Endothelial cell of umbilical vein (primary cell): ENCODE data around the gene PDGFA. TPM values are rescaled to one million over a fixed set of nuclear protein-coding genes. Genes with fewer than 3 reads are reported as not detected.

Experiments
- BruUV-seq: library from RNA; stranded (reverse); fragments of 400-500 nt; replicated peaks from 2 replicates; lab custom pipeline; 2021; lab: Mats Ljungman, UMichigan
- CTCF ChIA-PET: fragments of 300-600, 350-600 bp; sonication (Branson Sonifier 250); formaldehyde crosslinking; loops from one replicate; lab custom pipeline; 2021; ENCODE audit warnings: antibody characterized with exemption, inconsistent platforms; lab: Charles Lee
- POLR2A ChIA-PET: fragments of 300-600, 350-600 bp; sonication (Branson Sonifier 250); formaldehyde crosslinking; loops from one replicate; lab custom pipeline; 2021; ENCODE audit warnings: antibody characterized with exemption, inconsistent platforms; lab: Charles Lee
- DNase-seq: peaks from one replicate; pipeline ENCODE4 v3.0.0-alpha.2; 2011; ENCODE audit warnings: low read depth, low spot score
- FAIRE-seq: peaks from 2 replicates; lab custom pipeline; 2011; peaks lifted over from hg19 to GRCh38; lab: Jason Lieb, UNC
- H2AFZ ChIP-seq: 2 replicates; pipeline ENCODE4 v1.6.0; 2012; ENCODE audit warnings: low read depth, low read length, control low read depth, inconsistent platforms
- H3K27ac ChIP-seq: 2 replicates; pipeline ENCODE4 v1.5.1; 2011; ENCODE audit warnings: low read depth, mild to moderate bottlenecking, control low read depth, low read length, moderate library complexity; ENCODE audit not compliant: insufficient read depth
- H3K27me3 ChIP-seq, 2 experiments: 2 replicates each; pipeline versions ENCODE4 v1.6.0 to v1.6.1; 2011; ENCODE audit warnings: low read length in 2 of 2, mixed read lengths in 1 of 2; ENCODE audit not compliant: control insufficient read depth in 2 of 2, insufficient read depth in 2 of 2
- H3K36me3 ChIP-seq, 2 experiments: 2 replicates in 1 of 2; 3 replicates in 1 of 2; pipeline ENCODE4 v1.5.1; 2011; ENCODE audit warnings: low read length in 2 of 2, mild to moderate bottlenecking in 1 of 2, moderate library complexity in 1 of 2; ENCODE audit not compliant: control insufficient read depth in 2 of 2, insufficient read depth in 2 of 2; ENCODE audit errors: extremely low read depth in 1 of 2
- H3K4me1 ChIP-seq: 3 replicates; pipeline ENCODE4 v1.5.1; 2011; ENCODE audit warnings: mild to moderate bottlenecking, low read length; ENCODE audit not compliant: control insufficient read depth, insufficient read depth; ENCODE audit errors: extremely low read depth
- H3K4me2 ChIP-seq: 2 replicates; pipeline ENCODE4 v1.6.1; 2011; ENCODE audit warnings: low read length, control low read depth, mixed read lengths; ENCODE audit not compliant: insufficient read depth
- H3K4me3 ChIP-seq, 3 experiments: fragments of 200-600 bp in 1 of 3; sonication (generic), shearing (Covaris generic) in 1 of 3; replicated peaks in 1 of 3; 2 replicates each; pipeline ENCODE4 v1.5.1; 2011 to 2016; ENCODE audit warnings: control low read depth in 3 of 3, low read length in 3 of 3, mild to moderate bottlenecking in 2 of 3, inconsistent platforms in 1 of 3, low read depth in 1 of 3, moderate library complexity in 1 of 3; ENCODE audit not compliant: insufficient read depth in 1 of 3
- H3K79me2 ChIP-seq: 2 replicates; pipeline ENCODE4 v1.6.0; 2012; ENCODE audit warnings: low read length, inconsistent platforms; ENCODE audit not compliant: control insufficient read depth, insufficient read depth
- H3K9ac ChIP-seq: replicated peaks from 2 replicates; pipeline ENCODE3; 2011; ENCODE audit warnings: low read length, control low read depth; ENCODE audit not compliant: insufficient read depth; ENCODE audit errors: extremely low read depth
- H3K9me1 ChIP-seq: replicated peaks from 3 replicates; pipeline ENCODE4 v1.6.0; 2011; ENCODE audit warnings: mild to moderate bottlenecking, low read length; ENCODE audit not compliant: control insufficient read depth, insufficient read depth; ENCODE audit errors: extremely low read depth
- H3K9me3 ChIP-seq: replicated peaks from 2 replicates; pipeline ENCODE4 v1.5.1; 2012; ENCODE audit warnings: low read length, inconsistent platforms; ENCODE audit not compliant: control insufficient read depth, insufficient read depth
- H4K20me1 ChIP-seq: replicated peaks from 2 replicates; pipeline ENCODE3; 2011; ENCODE audit warnings: mild to moderate bottlenecking, low read length; ENCODE audit not compliant: control insufficient read depth, insufficient read depth; ENCODE audit errors: extremely low read depth
- EZH2 ChIP-seq: IDR thresholded peaks from 2 replicates; pipeline ENCODE4 v1.6.1; 2012; ENCODE audit warnings: borderline replicate concordance, low read depth, mild to moderate bottlenecking, moderate library complexity, low read length, inconsistent platforms; ENCODE audit not compliant: severe bottlenecking
- FOS ChIP-seq: IDR thresholded peaks from 2 replicates; pipeline ENCODE4 v1.6.1; 2011; ENCODE audit warnings: mild to moderate bottlenecking, low read length, moderate library complexity, borderline replicate concordance; ENCODE audit not compliant: insufficient read depth
- GATA2 ChIP-seq: IDR thresholded peaks from 2 replicates; pipeline ENCODE4 v1.7.0; 2011; ENCODE audit warnings: low read depth, mild to moderate bottlenecking, moderate library complexity, mixed read lengths, low read length; ENCODE audit not compliant: insufficient read length, insufficient read depth
- JUN ChIP-seq: IDR thresholded peaks from 2 replicates; pipeline ENCODE4 v1.6.1; 2011; ENCODE audit warnings: borderline replicate concordance, low read depth; ENCODE audit not compliant: insufficient read length, insufficient read depth
- MYC ChIP-seq: IDR thresholded peaks from one replicate; pipeline ENCODE4 v1.6.1; 2011; ENCODE audit warnings: mild to moderate bottlenecking, low read depth, low read length
- POLR2A ChIP-seq: IDR thresholded peaks from 2 replicates; pipeline ENCODE4 v1.6.1; 2012; ENCODE audit warnings: low read depth, mild to moderate bottlenecking, control low read depth, low read length
- POLR2AphosphoS5 ChIP-seq: IDR thresholded peaks from 2 replicates; pipeline ENCODE4 v1.6.1; 2012; ENCODE audit warnings: low read depth, mild to moderate bottlenecking, control low read depth, low read length, moderate library complexity; ENCODE audit not compliant: insufficient read depth
- dilution Hi-C: fragments of 300-500 bp; cut with MboI; formaldehyde crosslinking; loops from one replicate; pipeline ENCODE4 v1.15.0; 2019; ENCODE audit warnings: low sequenced_read_pairs; ENCODE audit not compliant: extremely low pct_ligation_motif_present
- intact Hi-C: fragments of 100-400 bp; cut with micrococcal nuclease; formaldehyde crosslinking; loops from one replicate; pipeline ENCODE4 v1.10.0; 2022
- polyA plus RNA-seq, 4 experiments: library from polyadenylated mRNA; depleted of rRNA in 3 of 4; stranded (reverse) in 3 of 4; unstranded in 1 of 4; fragments of >200 nt; gene quantifications; 2 replicates each; pipeline versions ENCODE4 v1.2.1 to v1.2.3, GENCODE V29; 2011 to 2012; ENCODE audit warnings: missing spikeins in 1 of 4
- total RNA-seq: library from RNA; stranded (reverse); gene quantifications from 2 replicates; pipeline ENCODE4 v1.2.3, GENCODE V29; 2021
- TF ChIP-seq, protein P1 (sequence below), 2 donors: IDR thresholded peaks; 1 replicate in 1 of 2; 2 replicates in 1 of 2; pipeline ENCODE4 v1.5.1; 2011; ENCODE audit warnings: low read length in 2 of 2, mild to moderate bottlenecking in 2 of 2, moderate library complexity in 2 of 2, control low read depth in 1 of 2, inconsistent platforms in 1 of 2, low read depth in 1 of 2; ENCODE audit not compliant: insufficient read depth in 1 of 2; ENCODE audit errors: extremely low read depth in 1 of 2
- TF ChIP-seq, protein P2 (sequence below): IDR thresholded peaks from 2 replicates; pipeline ENCODE4 v1.6.1; 2011; ENCODE audit not compliant: insufficient read depth, insufficient read length

The PDGFA gene
- total and polyA plus RNA-seq, 2 donors (not counting 3 experiments of a cell fraction or from before 2014, with no cell fraction given) = 17.4 to 62.4 TPM

DNA sequence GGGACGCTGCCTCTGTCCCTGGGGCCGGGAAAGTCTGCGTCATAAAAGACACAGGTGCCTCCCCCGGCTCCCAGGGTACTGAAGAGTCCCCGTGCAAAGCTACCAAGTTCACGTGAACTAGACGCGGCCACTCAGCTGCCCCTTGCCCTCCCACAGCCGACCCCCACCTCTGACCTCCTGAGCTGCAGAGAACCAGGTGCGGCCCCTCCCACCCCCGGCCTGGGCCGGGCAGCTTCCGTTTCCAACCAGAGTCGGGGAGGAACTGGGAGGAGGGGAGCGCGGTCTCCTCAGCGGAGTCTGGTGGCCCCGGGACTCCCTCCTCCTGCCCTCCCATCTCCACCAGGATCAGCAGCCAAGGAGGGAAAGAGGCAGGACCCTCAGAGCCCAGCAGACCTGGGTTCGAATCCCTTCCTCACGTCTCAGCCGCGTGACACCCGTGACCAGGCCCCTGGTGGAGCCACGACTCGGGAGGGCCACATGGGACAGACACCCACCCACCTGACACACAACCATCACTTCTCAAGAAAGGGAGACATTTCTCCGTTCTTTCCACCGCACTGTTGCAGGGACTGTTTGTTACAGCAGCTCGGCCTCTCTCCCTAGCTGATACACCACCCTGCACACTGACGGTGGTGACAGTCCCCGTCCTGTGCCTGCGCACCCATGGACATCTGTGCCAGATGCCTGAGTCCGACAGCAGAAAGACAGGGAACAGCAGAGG is 37.4 kb upstream of the PDGFA start:
- no peaks in the 10 kb centered on the region for H3K9me1 ChIP-seq
- BruUV-seq = no TSS peak
- H3K4me2 ChIP-seq = no peak overlapping the region
- H3K36me3 ChIP-seq = no peaks in the 10 kb centered on the region
- ChIA-PET POLR2A (no interaction called here), CTCF (no interaction called here)
- no peaks in the 10 kb centered on the region for H3K9me3 ChIP-seq
- intact Hi-C loops = no loop called here
- no peaks in the 10 kb centered on the region for H3K4me1 ChIP-seq
- dilution Hi-C loops = no loop called here
- no peak overlapping the region for H2AFZ ChIP-seq
- H3K27me3 ChIP-seq = no peaks in the 10 kb centered on the region
- H3K27ac ChIP-seq = no peak overlapping the region
- H3K4me3 ChIP-seq = no peak overlapping the region
- no peaks in the 10 kb centered on the region for H4K20me1 ChIP-seq
- TF ChIP-seq JUN = no peak
- DNase-seq (no peak), FAIRE-seq (no peak)
- H3K79me2 ChIP-seq = no peaks in the 10 kb centered on the region
- H3K9ac ChIP-seq = no peak overlapping the region

DNA sequence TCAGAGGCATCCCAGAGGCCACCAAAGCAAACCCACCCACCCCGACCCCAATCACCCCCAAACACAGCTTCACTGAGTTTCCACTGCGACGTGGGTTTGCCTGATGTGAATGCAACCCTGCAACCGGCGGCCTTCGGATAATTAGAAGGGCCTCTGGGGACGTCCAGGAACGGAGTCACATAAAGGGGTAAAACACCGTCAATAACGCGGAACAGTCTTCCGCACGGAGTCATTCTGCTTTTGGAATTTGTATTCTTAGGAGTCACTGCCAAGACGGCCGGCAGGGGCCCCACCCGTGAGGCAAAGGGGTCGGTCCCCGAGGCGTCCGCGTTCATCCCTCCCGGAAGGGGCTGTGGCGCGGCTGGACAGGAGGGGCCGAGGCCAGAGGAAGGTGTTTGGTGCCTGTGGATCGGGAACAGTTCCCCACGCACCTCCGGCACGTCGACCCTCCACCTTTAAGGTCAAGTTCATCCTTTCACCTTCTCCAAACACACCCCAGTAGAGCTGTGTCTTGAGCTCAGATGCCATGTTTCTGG is 36.7 kb upstream of the PDGFA start:
- Histone ChIP-seq H3K27ac (no peak overlapping the region), H3K9ac (no peak overlapping the region), H3K27me3 (no peaks in the 10 kb centered on the region), H2AFZ (no peak overlapping the region), H3K4me3 (no peak overlapping the region), H3K79me2 (no peaks in the 10 kb centered on the region), H3K4me1 (no peaks in the 10 kb centered on the region), H4K20me1 (no peaks in the 10 kb centered on the region), H3K4me2 (no peak overlapping the region), H3K36me3 (no peaks in the 10 kb centered on the region), H3K9me3 (no peaks in the 10 kb centered on the region), H3K9me1 (no peaks in the 10 kb centered on the region)
- dilution Hi-C loops = no loop called here
- FAIRE-seq = no peak
- intact Hi-C loops = no loop called here
- TF ChIP-seq MYC (no peak), JUN (no peak), GATA2 (no peak), POLR2AphosphoS5 (no peak), POLR2A (no peak), EZH2 (no peak), FOS (no peak)
- TF ChIP-seq, protein P1, sequence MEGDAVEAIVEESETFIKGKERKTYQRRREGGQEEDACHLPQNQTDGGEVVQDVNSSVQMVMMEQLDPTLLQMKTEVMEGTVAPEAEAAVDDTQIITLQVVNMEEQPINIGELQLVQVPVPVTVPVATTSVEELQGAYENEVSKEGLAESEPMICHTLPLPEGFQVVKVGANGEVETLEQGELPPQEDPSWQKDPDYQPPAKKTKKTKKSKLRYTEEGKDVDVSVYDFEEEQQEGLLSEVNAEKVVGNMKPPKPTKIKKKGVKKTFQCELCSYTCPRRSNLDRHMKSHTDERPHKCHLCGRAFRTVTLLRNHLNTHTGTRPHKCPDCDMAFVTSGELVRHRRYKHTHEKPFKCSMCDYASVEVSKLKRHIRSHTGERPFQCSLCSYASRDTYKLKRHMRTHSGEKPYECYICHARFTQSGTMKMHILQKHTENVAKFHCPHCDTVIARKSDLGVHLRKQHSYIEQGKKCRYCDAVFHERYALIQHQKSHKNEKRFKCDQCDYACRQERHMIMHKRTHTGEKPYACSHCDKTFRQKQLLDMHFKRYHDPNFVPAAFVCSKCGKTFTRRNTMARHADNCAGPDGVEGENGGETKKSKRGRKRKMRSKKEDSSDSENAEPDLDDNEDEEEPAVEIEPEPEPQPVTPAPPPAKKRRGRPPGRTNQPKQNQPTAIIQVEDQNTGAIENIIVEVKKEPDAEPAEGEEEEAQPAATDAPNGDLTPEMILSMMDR (IDR thresholded peaks at IDR 0.05; ENCODE audit: extremely low read depth in 1 of 2, insufficient read depth in 1 of 2, low read depth in 1 of 2, low read length in 2 of 2) = no peak
- TF ChIP-seq, protein P2, sequence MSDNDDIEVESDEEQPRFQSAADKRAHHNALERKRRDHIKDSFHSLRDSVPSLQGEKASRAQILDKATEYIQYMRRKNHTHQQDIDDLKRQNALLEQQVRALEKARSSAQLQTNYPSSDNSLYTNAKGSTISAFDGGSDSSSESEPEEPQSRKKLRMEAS = no peak
- POLR2A ChIA-PET = no interaction called here
- BruUV-seq = no TSS peak
- DNase-seq = no peak
- CTCF ChIA-PET = no interaction called here
